GM19395 (cell line): ENCODE data around the gene CYP2W1.
"Not testable (repeated sequence)": the region's sequence is repeated elsewhere in the genome, so short reads cannot be mapped to it uniquely, and the experiment has no call there.

Experiments used
- ATAC-seq: cut with Tn5 transposase; IDR thresholded peaks from one replicate; pipeline ENCODE4 v1.9.1; 2021; ENCODE audit warnings: mild to moderate bottlenecking, moderate library complexity; ENCODE audit not compliant: unreplicated experiment

Gene CYP2W1

DNA sequence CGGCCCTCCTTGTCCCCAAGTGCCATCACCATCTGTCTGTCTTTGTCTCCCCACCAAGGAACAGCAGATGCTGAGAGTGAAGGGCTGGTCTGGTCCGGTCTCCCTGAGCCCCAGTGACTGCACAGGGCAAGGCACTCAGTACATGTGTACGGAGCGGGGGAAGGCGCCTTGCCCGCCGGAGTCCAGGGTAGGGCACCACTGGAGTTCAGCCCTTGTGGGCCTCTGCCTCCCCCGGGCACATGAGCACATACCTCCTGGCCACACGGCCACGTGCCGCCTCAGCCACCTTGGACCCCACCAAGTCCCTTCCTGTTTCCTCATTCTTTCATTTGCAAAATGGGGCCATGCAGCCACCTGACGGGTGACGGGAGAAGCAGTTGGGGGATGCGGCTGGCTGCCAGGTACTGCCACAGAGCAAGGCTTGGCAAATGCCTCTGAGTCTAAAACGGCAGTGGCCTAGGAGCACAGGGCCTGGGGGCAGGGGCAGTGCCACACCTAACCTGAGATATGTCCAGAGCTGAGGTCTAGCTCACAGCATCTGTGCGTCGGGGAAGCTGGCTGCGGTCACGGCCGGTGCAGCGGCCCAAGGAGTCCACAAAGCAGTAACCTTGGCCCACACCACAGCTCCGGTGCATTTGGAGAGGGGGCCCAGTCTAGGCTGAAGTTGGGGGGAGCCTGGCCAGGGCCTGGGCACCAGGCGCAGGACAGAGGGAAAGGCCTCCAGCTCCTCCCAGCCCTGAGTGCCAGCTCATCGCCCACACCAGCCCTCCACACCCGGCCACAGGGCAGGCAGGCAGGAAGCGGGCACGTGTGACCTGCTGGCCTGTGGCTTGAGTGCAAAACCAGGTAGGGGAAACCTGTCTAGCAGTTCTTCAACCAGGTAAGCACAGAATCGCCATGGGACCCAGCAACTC lies 33.7 kb upstream of the CYP2W1 start:
- ATAC-seq, result no peak

DNA sequence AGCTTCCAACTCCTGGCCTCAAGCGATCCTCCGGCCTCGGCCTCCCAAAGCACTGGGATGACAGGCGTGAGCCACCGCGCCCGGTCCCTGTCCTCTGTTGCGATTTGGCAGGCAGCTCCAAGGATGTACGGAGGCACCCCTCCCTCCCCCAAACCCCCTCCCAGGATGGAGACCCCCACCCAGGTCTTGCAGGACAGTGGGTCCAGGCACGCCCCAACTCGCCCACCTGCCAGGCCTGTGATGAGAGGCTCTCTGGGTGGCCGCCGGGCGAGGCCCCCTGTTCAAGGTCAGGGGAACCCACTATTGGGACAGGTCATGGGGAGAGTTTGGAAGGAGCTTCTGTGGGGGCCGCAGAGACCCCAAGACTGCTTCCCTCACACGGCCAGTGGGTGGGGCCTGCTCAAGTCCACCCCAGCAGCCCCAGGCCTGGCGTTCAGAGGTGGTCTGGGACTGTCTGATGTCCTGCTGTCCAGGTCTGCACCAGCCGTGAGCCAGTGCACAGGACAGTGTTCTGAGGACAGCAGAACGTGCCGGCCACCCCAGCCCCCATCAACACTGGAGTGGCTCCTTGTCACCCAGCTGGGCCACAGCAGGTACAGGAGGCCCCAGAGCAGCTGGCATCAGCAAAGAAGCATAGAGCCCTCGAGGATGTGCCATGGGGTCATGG lies 31.0 kb upstream of the CYP2W1 start:
- ATAC-seq, result no peak

GRCh38 chr7:952548-953441 lies 30.2 kb upstream of the CYP2W1 start:
- no peak for ATAC-seq

GRCh38 chr7:953547-954327 lies 29.2 kb upstream of the CYP2W1 start:
- ATAC-seq, result no peak

DNA sequence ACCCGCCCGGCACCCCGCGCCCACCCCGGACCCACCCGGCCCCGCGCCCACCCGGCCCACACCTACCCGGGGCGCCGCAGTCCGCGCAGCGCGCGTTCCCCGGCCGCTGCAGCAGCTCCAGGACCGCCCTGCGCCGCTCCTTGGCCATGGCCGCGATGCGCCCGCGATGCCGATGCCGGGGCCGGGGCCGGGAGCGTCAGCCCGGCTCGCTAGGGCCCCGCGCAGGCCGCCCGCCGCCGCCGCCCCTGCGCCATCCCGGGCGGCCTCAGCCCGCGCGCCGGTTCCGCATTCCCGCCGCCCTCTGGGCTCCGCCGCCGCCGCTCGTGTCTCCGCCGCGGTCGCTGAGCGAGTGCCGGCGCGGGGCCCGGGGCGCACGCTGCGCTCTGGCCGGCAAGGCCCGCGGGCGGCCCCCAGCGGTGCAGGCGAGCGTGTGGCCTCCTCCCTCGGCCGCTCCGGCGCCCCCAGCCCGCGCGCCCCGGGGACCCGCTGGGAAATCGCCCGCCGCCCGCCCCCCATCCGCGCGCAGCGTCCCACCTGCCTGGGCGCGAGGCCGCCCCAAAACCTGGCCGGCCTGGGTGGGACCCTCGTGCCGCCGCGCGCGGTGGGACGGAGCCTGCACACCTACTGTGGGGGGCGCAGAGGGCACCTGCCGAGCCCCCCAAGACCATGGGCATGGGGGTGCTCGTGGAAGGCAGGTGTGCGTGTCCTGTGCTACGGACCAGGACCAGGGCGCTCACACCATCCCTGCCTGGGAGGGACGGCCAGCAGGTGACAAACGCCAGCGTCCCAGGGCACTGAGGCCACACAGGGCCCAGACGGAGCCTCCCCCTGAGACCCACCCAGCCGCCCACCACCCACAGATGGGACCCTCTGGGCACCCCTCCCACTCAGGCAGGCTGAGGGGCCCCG lies 28.4 kb upstream of the CYP2W1 start, which contains the start of gene ADAP1:
Gene ADAP1, minus strand, starts transcription at position 351 of the 909 bp plus-strand sequence. Its CDS starts 203 bp downstream, at position 148.
- ATAC-seq, result no peak

GRCh38 chr7:956031-956430 lies 26.9 kb upstream of the CYP2W1 start:
- no peak for ATAC-seq

- no peak for ATAC-seq
Observed at GRCh38 chr7:957418-958220, 25.4 kb upstream of the CYP2W1 start.

- ATAC-seq, result no peak
Observed at GRCh38 chr7:958221-959200, 24.5 kb upstream of the CYP2W1 start.

DNA sequence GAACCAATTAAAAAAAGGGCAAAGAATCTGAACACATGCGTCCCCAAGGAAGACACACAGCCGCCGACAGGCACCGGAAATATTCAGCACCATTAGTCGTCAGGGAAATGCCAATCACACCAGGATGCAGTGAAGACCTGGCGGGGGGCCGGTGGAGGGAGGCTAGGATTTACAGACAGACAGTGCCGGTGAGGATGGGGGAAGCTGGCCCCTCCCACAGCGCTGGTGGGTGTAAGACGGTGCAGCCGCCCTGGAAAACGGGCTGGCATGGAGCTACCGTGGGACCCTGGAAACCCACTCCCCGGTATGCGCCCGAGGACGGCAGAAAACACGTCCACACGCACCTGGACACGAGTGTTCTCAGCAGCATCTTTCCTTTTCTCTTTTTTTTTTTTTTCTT lies 23.7 kb upstream of the CYP2W1 start:
- no peak for ATAC-seq

DNA sequence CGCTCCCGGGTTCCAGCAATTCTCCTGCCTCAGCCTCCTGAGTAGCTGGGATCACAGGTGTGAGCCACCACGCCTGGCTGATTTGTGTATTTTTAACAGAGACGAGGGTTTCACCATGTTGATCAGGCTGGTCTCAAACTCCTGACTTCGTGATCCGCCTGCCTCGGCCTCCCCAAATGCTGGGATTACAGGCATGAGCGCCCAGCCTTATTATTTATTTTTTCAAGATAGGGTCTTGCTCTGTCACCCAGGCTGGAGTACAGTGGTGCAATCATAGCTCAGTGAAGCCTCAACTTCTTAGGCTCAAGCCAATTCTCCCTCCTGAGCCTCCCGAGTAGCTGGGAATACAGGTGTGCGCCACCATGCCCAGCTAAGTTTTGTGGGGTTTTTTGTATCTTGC lies 23.2 kb upstream of the CYP2W1 start:
- not testable (repeated sequence) for ATAC-seq

DNA sequence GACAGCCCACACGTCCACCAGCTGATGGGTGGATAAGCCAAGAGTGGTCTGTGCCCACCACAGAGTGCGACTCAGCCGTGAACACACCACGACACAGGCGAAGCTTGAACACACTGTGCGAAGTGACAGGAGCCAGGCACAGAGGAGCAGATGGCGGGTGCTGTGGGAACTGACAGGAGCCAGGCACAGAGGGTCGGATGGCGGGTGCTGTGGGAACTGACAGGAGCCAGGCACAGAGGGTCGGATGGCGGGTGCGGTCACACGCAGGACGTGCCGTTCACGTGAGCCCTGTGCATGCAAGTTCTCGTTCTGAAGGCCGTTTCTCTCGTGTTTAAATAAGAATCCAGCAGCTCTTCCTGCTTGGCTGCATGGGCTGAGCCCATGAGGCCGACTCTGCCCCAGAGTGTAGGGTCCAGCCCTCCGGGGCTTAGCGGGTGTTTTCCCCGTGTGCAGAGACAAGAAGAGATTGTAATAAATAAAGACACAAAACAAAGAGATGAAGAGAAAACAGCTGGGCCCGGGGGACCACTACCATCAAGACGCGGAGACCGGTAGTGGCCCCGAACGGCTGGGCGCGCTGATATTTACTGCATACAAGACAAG lies 22.6 kb upstream of the CYP2W1 start:
- no peak for ATAC-seq

DNA sequence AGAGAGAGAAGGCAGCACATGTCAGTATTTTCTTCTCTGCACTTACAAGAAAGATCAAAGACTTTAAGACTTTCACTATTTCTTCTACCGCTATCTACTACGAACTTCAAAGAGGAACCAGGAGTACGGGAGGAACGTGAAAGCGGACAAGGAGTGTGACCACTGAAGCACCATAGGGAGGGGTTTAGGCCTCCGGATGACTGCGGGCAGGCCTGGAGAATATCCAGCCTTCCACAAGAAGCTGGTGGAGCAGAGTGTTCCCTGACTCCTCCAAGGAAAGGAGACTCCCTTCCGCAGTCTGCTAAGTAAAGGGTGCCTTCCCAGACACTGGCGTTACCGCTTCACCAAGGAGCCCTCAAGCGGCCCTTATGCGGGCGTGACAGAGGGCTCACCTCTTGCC lies 22.0 kb upstream of the CYP2W1 start:
- not testable (repeated sequence) for ATAC-seq

GRCh38 chr7:961546-962400 lies 21.2 kb upstream of the CYP2W1 start:
- ATAC-seq, result no peak

DNA sequence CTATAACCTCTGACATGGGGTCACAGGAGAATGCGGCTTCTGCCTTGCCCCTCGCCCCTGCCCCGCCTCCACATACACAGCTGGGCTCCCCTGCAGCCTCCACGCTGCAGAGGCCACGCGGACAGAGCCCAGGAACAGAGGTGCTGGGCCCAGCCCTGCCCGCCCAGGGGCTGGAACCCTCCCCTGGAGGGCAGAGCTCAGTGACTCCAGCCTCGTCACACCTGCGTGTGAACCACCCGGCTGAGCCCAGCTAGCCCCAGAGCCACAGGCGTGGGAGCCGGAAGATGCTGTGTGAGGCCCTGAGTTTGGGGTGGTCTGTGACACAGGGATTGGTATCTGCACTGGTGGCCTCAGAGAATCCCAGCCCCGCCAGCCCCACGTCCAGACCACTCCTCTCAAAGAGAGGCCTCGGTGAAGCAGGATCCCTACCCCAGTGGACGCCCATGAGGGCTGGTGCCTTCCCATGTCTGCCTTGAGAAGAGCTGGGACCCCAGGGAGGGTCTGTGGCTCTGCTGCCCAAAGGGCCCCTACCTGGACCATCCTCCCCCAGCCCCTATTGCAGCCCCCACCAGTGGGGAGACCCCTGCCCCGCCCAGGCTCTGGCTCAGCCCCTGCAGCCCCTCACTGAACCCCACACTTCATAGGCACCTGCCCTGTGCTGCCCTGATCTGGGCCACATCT lies 20.4 kb upstream of the CYP2W1 start:
- no peak for ATAC-seq
